CD14-positive monocyte (primary cell): ENCODE results near the gene PDGFB. TPM values are rescaled to one million over a fixed set of nuclear protein-coding genes. Genes with fewer than 3 reads are reported as not detected.
A peak's percentile ranks its signal among the peaks of the same experiment; 100 is the strongest.

Source experiments
- DNase-seq, 3 donors: peaks; one replicate each; pipeline ENCODE4 v3.0.0-alpha.2; 2011 to 2022
- H2AFZ ChIP-seq: 2 replicates; pipeline ENCODE4 v1.6.0; 2012; ENCODE audit warnings: mild to moderate bottlenecking, low read depth, low read length, inconsistent platforms; ENCODE audit not compliant: insufficient read depth, poor library complexity, severe bottlenecking
- H3K27ac ChIP-seq, 2 donors: 1 replicate in 1 of 2; 2 replicates in 1 of 2; pipeline ENCODE4 v1.5.1; 2012 to 2013; ENCODE audit warnings: low read length in 2 of 2, control low read depth in 1 of 2, inconsistent platforms in 1 of 2, low read depth in 1 of 2, mild to moderate bottlenecking in 1 of 2
- H3K27me3 ChIP-seq, 2 donors: one replicate each; pipeline versions ENCODE4 v1.6.0 to v1.6.1; 2011 to 2013; ENCODE audit warnings: low read length in 2 of 2; ENCODE audit not compliant: control insufficient read depth in 2 of 2, insufficient read depth in 2 of 2
- H3K36me3 ChIP-seq, 2 donors: replicated peaks in 1 of 2; 1 replicate in 1 of 2; 2 replicates in 1 of 2; pipeline versions ENCODE4 v1.5.1 to v1.6.1; 2012 to 2013; ENCODE audit warnings: low read length in 2 of 2, control low read depth in 1 of 2, inconsistent platforms in 1 of 2, mild to moderate bottlenecking in 1 of 2; ENCODE audit not compliant: insufficient read depth in 2 of 2, control insufficient read depth in 1 of 2
- H3K4me1 ChIP-seq, 2 donors: 1 replicate in 1 of 2; 2 replicates in 1 of 2; pipeline versions ENCODE4 v1.5.1 to v1.6.1; 2012 to 2013; ENCODE audit warnings: low read length in 2 of 2, control low read depth in 1 of 2, inconsistent platforms in 1 of 2, mild to moderate bottlenecking in 1 of 2, moderate library complexity in 1 of 2; ENCODE audit not compliant: insufficient read depth in 2 of 2, control insufficient read depth in 1 of 2
- H3K4me2 ChIP-seq: replicated peaks from 2 replicates; pipeline ENCODE3; 2012; ENCODE audit warnings: low read length, moderate library complexity, mild to moderate bottlenecking; ENCODE audit not compliant: poor library complexity, severe bottlenecking; ENCODE audit errors: extremely low read depth
- H3K4me3 ChIP-seq, 3 experiments: fragments of 200-600 bp in 1 of 3; sonication (generic) in 1 of 3; replicated peaks in 1 of 3; 1 replicate in 2 of 3; 2 replicates in 1 of 3; pipeline ENCODE4 v1.5.1; 2011 to 2013; ENCODE audit warnings: low read length in 3 of 3, mild to moderate bottlenecking in 3 of 3, control low read depth in 2 of 3, low read depth in 2 of 3, inconsistent platforms in 1 of 3, moderate library complexity in 1 of 3
- H3K79me2 ChIP-seq: 2 replicates; pipeline ENCODE4 v1.6.0; 2012; ENCODE audit warnings: mild to moderate bottlenecking, control low read depth, inconsistent platforms, low read length, moderate library complexity; ENCODE audit not compliant: insufficient read depth
- H3K9ac ChIP-seq: 2 replicates; pipeline ENCODE4 v1.6.0; 2017; ENCODE audit warnings: low read length, mild to moderate bottlenecking; ENCODE audit not compliant: insufficient read depth, poor library complexity, severe bottlenecking
- H3K9me3 ChIP-seq, 2 donors: replicated peaks in 1 of 2; 1 replicate in 1 of 2; 2 replicates in 1 of 2; pipeline versions ENCODE4 v1.5.1 to v1.6.1; 2012 to 2013; ENCODE audit warnings: low read length in 2 of 2, control low read depth in 1 of 2; ENCODE audit not compliant: control insufficient read depth in 1 of 2, insufficient read depth in 1 of 2
- H4K20me1 ChIP-seq: 2 replicates; pipeline ENCODE4 v1.6.0; 2012; ENCODE audit warnings: mild to moderate bottlenecking, low read length, control low read depth, moderate library complexity; ENCODE audit not compliant: insufficient read depth
- H3K27ac Mint-ChIP-seq, 7 donors: one replicate each; pipeline ENCODE4 v1.8.0; 2020; ENCODE audit warnings: mild to moderate bottlenecking in 7 of 7, mixed read lengths in 7 of 7, moderate library complexity in 6 of 7, inconsistent platforms in 2 of 7
- H3K27me3 Mint-ChIP-seq, 3 donors: one replicate each; pipeline ENCODE4 v1.8.0; 2021 to 2022; ENCODE audit warnings: low read depth in 3 of 3, mild to moderate bottlenecking in 3 of 3, mixed read lengths in 3 of 3, moderate library complexity in 3 of 3, inconsistent platforms in 1 of 3
- H3K36me3 Mint-ChIP-seq, 2 donors: one replicate each; pipeline ENCODE4 v1.8.0; 2020; ENCODE audit warnings: mixed read lengths in 2 of 2, inconsistent platforms in 1 of 2, mild to moderate bottlenecking in 1 of 2
- H3K4me1 Mint-ChIP-seq: one replicate; pipeline ENCODE4 v1.8.0; 2020; ENCODE audit warnings: mild to moderate bottlenecking, mixed read lengths
- H3K4me3 Mint-ChIP-seq, 2 donors: one replicate each; pipeline ENCODE4 v1.8.0; 2020; ENCODE audit warnings: mild to moderate bottlenecking in 2 of 2, mixed read lengths in 2 of 2, moderate library complexity in 1 of 2
- H3K9me3 Mint-ChIP-seq, 7 donors: one replicate each; pipeline ENCODE4 v1.8.0; 2020 to 2022; ENCODE audit warnings: mixed read lengths in 7 of 7, mild to moderate bottlenecking in 6 of 7, moderate library complexity in 6 of 7, inconsistent platforms in 2 of 7
- CTCF ChIP-seq: fragments of 200-600 bp; IDR thresholded peaks from one replicate; pipeline ENCODE4 v1.8.0; 2022; ENCODE audit warnings: antibody characterized with exemption, mild to moderate bottlenecking
- WGBS: methylation state at CpG from one replicate; pipeline ENCODE4 v1.1.5; 2013; ENCODE audit warnings: missing lambda C conversion rate; ENCODE audit not compliant: insufficient coverage; 5-methylcytosine and 5-hydroxymethylcytosine counted together
- intact Hi-C, 2 donors: fragments of 100-400 bp; cut with micrococcal nuclease; formaldehyde crosslinking; loops; one replicate each; pipeline versions ENCODE4 v1.15.0 to v1.15.1; 2023
- polyA plus RNA-seq, 3 donors: library from polyadenylated mRNA; depleted of rRNA in 1 of 3; unstranded in 2 of 3; stranded (reverse) in 1 of 3; fragments of 300-500 nt in 2 of 3; fragments of >200 nt in 1 of 3; fragmentation: Illumina TruSeq in 2 of 3; gene quantifications; 1 replicate in 2 of 3; 2 replicates in 1 of 3; pipeline ENCODE4 v1.2.3, GENCODE V29; 2012 to 2021

Gene PDGFB
- polyA plus RNA-seq, 3 donors = 0.15 TPM; not detected in 2

- Histone ChIP-seq H3K9ac (peak overlapping the region; percentile 25), H3K27ac (no peak overlapping the region), H3K79me2 (no peaks in the 10 kb centered on the region), H3K27me3 (peaks cover 2 to 67% of the 10 kb centered on the region in 2 donors), H3K4me1 (no peaks in the 10 kb centered on the region), H3K4me3 (no peak overlapping the region), H3K4me2 (no peak overlapping the region), H3K36me3 (no peaks in the 10 kb centered on the region), H3K9me3 (no peaks in the 10 kb centered on the region), H4K20me1 (no peaks in the 10 kb centered on the region), H2AFZ (no peak overlapping the region)
- WGBS = 38% methylated on average over 15 of the region's 15 CpGs
- Mint-ChIP-seq H3K4me3 (peak overlapping the region in 1 of 2 donors; percentile 75), H3K4me1 (peaks cover 15% of the 10 kb centered on the region), H3K27me3 (peaks cover 57 to 81% (median 71%) of the 10 kb centered on the region in 3 donors), H3K36me3 (no peaks in the 10 kb centered on the region), H3K27ac (peak overlapping the region in 1 of 7 donors; percentile 54), H3K9me3 (peaks cover 0 to 3% (median 0%) of the 10 kb centered on the region in 7 donors)
- no peak for TF ChIP-seq CTCF
- intact Hi-C loops = no loop called here
- DNase-seq = peak in 2 of 3 donors; percentile 26 to 85
Observed at GRCh38 chr22:39254789-39255298, 10.1 kb upstream of the PDGFB start.

- peaks cover 2 to 74% of the 10 kb centered on the region in 2 donors for H3K27me3 ChIP-seq
- H3K4me1 Mint-ChIP-seq = peaks cover 15% of the 10 kb centered on the region
- H3K27ac Mint-ChIP-seq = no peak overlapping the region
- no peaks in the 10 kb centered on the region for H3K36me3 Mint-ChIP-seq
- TF ChIP-seq CTCF = no peak
- WGBS = 80% methylated on average over 13 of the region's 14 CpGs
- no peak overlapping the region for H3K27ac ChIP-seq
- no peaks in the 10 kb centered on the region for H3K36me3 ChIP-seq
- H3K27me3 Mint-ChIP-seq = peaks cover 63 to 86% (median 76%) of the 10 kb centered on the region in 3 donors
- no peaks in the 10 kb centered on the region for H3K9me3 ChIP-seq
- no peak overlapping the region for H3K4me3 ChIP-seq
- no peaks in the 10 kb centered on the region for H3K4me1 ChIP-seq
- H3K9me3 Mint-ChIP-seq = peaks cover 0 to 3% (median 0%) of the 10 kb centered on the region in 7 donors
- H3K4me2 ChIP-seq = no peak overlapping the region
- H2AFZ ChIP-seq = no peak overlapping the region
- no peaks in the 10 kb centered on the region for H4K20me1 ChIP-seq
- intact Hi-C loops = no loop called here
- H3K9ac ChIP-seq = no peak overlapping the region
- H3K79me2 ChIP-seq = no peaks in the 10 kb centered on the region
- DNase-seq = no peak
- no peak overlapping the region for H3K4me3 Mint-ChIP-seq
Observed at GRCh38 chr22:39254122-39254521, 9.3 kb upstream of the PDGFB start.
